Measurements from ENCODE around the gene C1orf21. TPM values are rescaled to one million over a fixed set of nuclear protein-coding genes. Genes with fewer than 3 reads are reported as not detected.
A peak's percentile ranks its signal among the peaks of the same experiment; 100 is the strongest.

C1orf21 gene
- total and polyA plus RNA-seq, 3 experiments from 2014 or later, result 6.8 to 23.4 (median 8.2) TPM

DNA sequence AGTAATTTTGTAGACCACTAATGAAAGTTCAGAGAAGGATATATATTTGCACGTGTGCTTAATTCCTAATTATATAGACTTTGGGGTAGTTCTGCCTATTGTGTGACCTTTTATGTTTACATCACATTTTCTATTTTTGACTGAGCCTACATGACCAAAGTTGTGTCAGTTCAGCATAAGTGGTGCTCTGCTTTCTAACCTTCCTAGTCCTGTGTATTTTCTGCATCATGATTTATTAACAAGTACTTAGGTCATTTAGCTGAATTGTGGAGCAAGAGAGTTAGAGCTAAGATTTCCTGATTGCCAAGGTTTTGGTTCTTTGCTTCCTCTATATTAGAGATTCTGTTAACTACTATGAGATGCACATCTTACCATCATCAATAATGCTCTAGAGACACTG, 176.0 kb downstream of the C1orf21 start:
- Mint-ChIP-seq H3K4me1 (peaks cover 0 to 9% (median 4%) of the 10 kb centered on the region in 3 donors), H3K9me3 (no peaks in the 10 kb centered on the region), H3K27me3 (peaks cover 0 to 6% of the 10 kb centered on the region in 2 donors), H3K4me3 (no peak overlapping the region), H3K36me3 (peaks cover 0 to 1% (median 0%) of the 10 kb centered on the region in 3 donors), H3K27ac (no peak overlapping the region)
- Histone ChIP-seq H3K27me3 (ENCODE audit: insufficient read depth, low read length, poor library complexity, severe bottlenecking) (no peaks in the 10 kb centered on the region), H3K36me3 (ENCODE audit: insufficient read depth, low read length) (no peaks in the 10 kb centered on the region), H3K4me1 (ENCODE audit: insufficient read depth, low read length) (no peaks in the 10 kb centered on the region), H3K27ac (ENCODE audit: low read depth, low read length) (no peak overlapping the region), H3K9me3 (ENCODE audit: low read length) (no peaks in the 10 kb centered on the region), H3K4me3 (ENCODE audit: low read length) (no peak overlapping the region)
- no peak for DNase-seq
- CTCF ChIA-PET, result interaction anchor here (1.5 kb wide), 1 partner anchor 15 kb away, joined by 3 read pairs; no protein-coding TSS in a partner anchor
- POLR2A ChIA-PET, result no interaction called here

DNA sequence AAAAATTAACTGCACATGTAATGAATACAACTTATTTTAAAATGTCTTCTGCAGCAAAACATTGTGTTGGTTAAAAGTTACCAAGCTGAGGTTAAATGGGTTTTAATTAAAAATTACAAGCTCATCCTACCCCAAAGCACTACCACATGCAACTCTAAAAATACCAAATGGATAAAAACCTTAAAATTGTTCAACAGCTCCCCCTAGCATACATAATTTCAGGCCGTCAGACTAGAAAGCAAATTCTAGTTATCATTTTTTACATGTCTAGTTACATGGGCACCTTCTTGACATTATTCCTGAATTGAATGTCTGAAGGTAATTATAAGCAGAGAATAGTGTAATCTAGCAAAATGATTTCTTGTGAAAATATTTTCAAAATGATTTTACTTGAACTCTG, 176.5 kb downstream of the C1orf21 start:
- Mint-ChIP-seq H3K36me3 (peaks cover 0 to 1% (median 0%) of the 10 kb centered on the region in 3 donors), H3K27ac (no peak overlapping the region), H3K4me3 (no peak overlapping the region), H3K4me1 (peaks cover 0 to 6% (median under 1%) of the 10 kb centered on the region in 3 donors), H3K27me3 (peaks cover 0 to 8% of the 10 kb centered on the region in 2 donors), H3K9me3 (no peaks in the 10 kb centered on the region)
- Histone ChIP-seq H3K9me3 (ENCODE audit: low read length) (no peaks in the 10 kb centered on the region), H3K36me3 (ENCODE audit: insufficient read depth, low read length) (no peaks in the 10 kb centered on the region), H3K27ac (ENCODE audit: low read depth, low read length) (no peak overlapping the region), H3K4me3 (ENCODE audit: low read length) (no peak overlapping the region), H3K4me1 (ENCODE audit: insufficient read depth, low read length) (no peaks in the 10 kb centered on the region), H3K27me3 (ENCODE audit: insufficient read depth, low read length, poor library complexity, severe bottlenecking) (no peaks in the 10 kb centered on the region)
- POLR2A ChIA-PET, result no interaction called here
- DNase-seq, result no peak
- CTCF ChIA-PET, result interaction anchor here (1.5 kb wide), 1 partner anchor 14 kb away, joined by 3 read pairs; no protein-coding TSS in a partner anchor

DNA sequence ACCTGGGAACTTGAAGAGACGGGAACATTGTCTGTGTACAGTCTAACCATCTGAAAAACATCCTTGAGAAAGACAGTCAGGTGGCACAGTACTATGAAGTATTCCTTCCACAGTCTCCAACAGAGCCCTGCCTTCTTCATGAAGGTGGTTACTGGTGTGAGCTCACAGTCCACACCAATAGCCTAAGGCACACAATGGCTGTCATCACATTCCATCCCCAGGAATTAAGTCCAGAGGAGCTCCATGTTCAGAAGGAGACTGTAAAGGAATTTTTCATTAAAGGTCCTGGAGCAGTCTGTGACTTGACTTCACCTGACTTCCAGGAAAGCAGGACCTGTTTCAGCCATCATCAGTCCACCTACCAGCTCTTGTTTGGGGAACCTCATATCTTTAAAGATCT, 180.2 kb downstream of the C1orf21 start:
- no peaks in the 10 kb centered on the region for H3K27me3 ChIP-seq (ENCODE audit: insufficient read depth, low read length, poor library complexity, severe bottlenecking)
- peaks cover 0 to 1% (median 0%) of the 10 kb centered on the region in 3 donors for H3K36me3 Mint-ChIP-seq
- H3K9me3 ChIP-seq (ENCODE audit: low read length), result no peaks in the 10 kb centered on the region
- H3K4me1 ChIP-seq (ENCODE audit: insufficient read depth, low read length), result no peaks in the 10 kb centered on the region
- peaks cover 0 to 8% of the 10 kb centered on the region in 2 donors for H3K27me3 Mint-ChIP-seq
- POLR2A ChIA-PET, result no interaction called here
- no peak overlapping the region for H3K27ac Mint-ChIP-seq
- no peak overlapping the region for H3K27ac ChIP-seq (ENCODE audit: low read depth, low read length)
- no peaks in the 10 kb centered on the region for H3K36me3 ChIP-seq (ENCODE audit: insufficient read depth, low read length)
- no peaks in the 10 kb centered on the region for H3K9me3 Mint-ChIP-seq
- no peak overlapping the region for H3K4me3 ChIP-seq (ENCODE audit: low read length)
- CTCF ChIA-PET, result no interaction called here
- no peak overlapping the region for H3K4me3 Mint-ChIP-seq
- DNase-seq, result no peak
- H3K4me1 Mint-ChIP-seq, result peaks cover 0 to 6% (median 0%) of the 10 kb centered on the region in 3 donors

DNA sequence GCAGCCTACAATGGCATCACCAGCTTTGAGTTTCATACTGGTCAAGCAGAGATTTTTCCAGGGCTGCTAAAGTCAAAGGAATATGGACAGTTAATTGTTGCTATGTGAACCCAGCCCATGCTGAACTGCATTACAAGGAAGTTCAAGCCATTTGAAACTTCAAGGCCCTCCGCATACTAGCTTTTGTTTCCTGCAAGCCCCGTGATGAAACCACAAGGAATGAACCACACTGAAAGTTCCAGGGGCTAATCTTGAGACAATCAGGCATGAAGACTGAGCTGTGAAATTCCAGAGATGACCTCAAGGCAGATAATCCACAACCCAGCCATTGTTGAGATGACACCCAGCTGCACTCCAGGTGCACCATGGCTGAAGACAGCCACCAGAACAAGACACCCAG, 180.8 kb downstream of the C1orf21 start:
- H3K4me3 Mint-ChIP-seq, result no peak overlapping the region
- peaks cover 0 to 6% (median 0%) of the 10 kb centered on the region in 3 donors for H3K4me1 Mint-ChIP-seq
- peaks cover 0 to 1% (median 0%) of the 10 kb centered on the region in 3 donors for H3K36me3 Mint-ChIP-seq
- H3K9me3 Mint-ChIP-seq, result no peaks in the 10 kb centered on the region
- DNase-seq, result no peak
- no peaks in the 10 kb centered on the region for H3K27me3 ChIP-seq (ENCODE audit: insufficient read depth, low read length, poor library complexity, severe bottlenecking)
- no peak overlapping the region for H3K4me3 ChIP-seq (ENCODE audit: low read length)
- no peak overlapping the region for H3K27ac Mint-ChIP-seq
- ChIA-PET CTCF (no interaction called here), POLR2A (no interaction called here)
- peaks cover 0 to 8% of the 10 kb centered on the region in 2 donors for H3K27me3 Mint-ChIP-seq
- no peak overlapping the region for H3K27ac ChIP-seq (ENCODE audit: low read depth, low read length)
- H3K36me3 ChIP-seq (ENCODE audit: insufficient read depth, low read length), result no peaks in the 10 kb centered on the region
- H3K4me1 ChIP-seq (ENCODE audit: insufficient read depth, low read length), result no peaks in the 10 kb centered on the region
- H3K9me3 ChIP-seq (ENCODE audit: low read length), result no peaks in the 10 kb centered on the region

DNA sequence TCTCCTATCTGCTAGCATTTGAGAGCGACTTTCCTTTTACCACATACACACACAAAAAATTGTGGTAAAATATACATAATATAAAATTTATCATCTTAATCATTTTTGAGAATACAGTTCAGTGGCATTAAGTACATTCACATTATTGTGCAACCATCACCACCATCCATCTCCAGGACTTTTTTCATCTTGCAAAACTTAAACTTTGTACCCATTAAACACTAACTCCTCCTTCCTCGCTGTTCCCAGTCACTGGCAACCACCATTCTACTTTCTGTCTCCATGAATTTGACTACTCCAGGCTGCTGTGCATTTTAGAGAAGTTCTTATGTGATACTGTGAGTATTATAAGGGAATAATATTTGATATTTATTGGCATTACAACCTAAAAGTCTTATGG, 181.3 kb downstream of the C1orf21 start:
- no peak for DNase-seq
- H3K4me3 Mint-ChIP-seq, result peak overlapping the region in 1 of 7 donors; percentile 17
- Histone ChIP-seq H3K4me1 (ENCODE audit: insufficient read depth, low read length) (no peaks in the 10 kb centered on the region), H3K36me3 (ENCODE audit: insufficient read depth, low read length) (no peaks in the 10 kb centered on the region), H3K9me3 (ENCODE audit: low read length) (no peaks in the 10 kb centered on the region), H3K27ac (ENCODE audit: low read depth, low read length) (no peak overlapping the region), H3K4me3 (ENCODE audit: low read length) (no peak overlapping the region), H3K27me3 (ENCODE audit: insufficient read depth, low read length, poor library complexity, severe bottlenecking) (no peaks in the 10 kb centered on the region)
- peaks cover 0 to 1% (median 0%) of the 10 kb centered on the region in 3 donors for H3K36me3 Mint-ChIP-seq
- H3K27ac Mint-ChIP-seq, result no peak overlapping the region
- H3K4me1 Mint-ChIP-seq, result peaks cover 0 to under 1% (median 0%) of the 10 kb centered on the region in 3 donors
- POLR2A ChIA-PET, result no interaction called here
- CTCF ChIA-PET, result no interaction called here
- H3K9me3 Mint-ChIP-seq, result no peaks in the 10 kb centered on the region
- H3K27me3 Mint-ChIP-seq, result peaks cover 0 to 5% of the 10 kb centered on the region in 2 donors

DNA sequence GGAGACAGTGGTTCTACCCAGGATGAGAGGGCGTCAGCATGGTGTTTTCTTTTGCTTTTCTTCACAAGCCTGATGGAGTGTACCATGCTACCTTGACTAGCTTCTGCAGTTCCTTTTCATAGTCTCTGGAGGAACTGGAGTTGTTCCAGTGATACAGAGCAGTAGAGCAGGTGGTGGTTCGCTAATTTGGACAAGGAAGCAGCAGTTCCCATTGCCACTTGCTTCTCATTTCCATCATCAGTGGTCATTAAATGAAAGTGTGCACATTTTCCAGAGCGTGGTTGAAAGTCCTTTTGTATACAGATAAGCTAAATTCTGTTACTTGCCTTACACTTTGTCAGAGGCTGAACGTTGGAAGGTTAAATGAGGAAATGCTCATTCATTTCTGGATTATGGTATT, 182.3 kb downstream of the C1orf21 start:
- Mint-ChIP-seq H3K27me3 (peaks cover 0 to 5% of the 10 kb centered on the region in 2 donors), H3K9me3 (no peaks in the 10 kb centered on the region), H3K27ac (no peak overlapping the region), H3K4me3 (no peak overlapping the region), H3K4me1 (no peaks in the 10 kb centered on the region), H3K36me3 (peaks cover 0 to 1% (median 0%) of the 10 kb centered on the region in 3 donors)
- H3K9me3 ChIP-seq (ENCODE audit: low read length), result no peaks in the 10 kb centered on the region
- no peak overlapping the region for H3K4me3 ChIP-seq (ENCODE audit: low read length)
- POLR2A ChIA-PET, result no interaction called here
- H3K4me1 ChIP-seq (ENCODE audit: insufficient read depth, low read length), result no peaks in the 10 kb centered on the region
- H3K27ac ChIP-seq (ENCODE audit: low read depth, low read length), result no peak overlapping the region
- no peak for DNase-seq
- CTCF ChIA-PET, result no interaction called here
- no peaks in the 10 kb centered on the region for H3K36me3 ChIP-seq (ENCODE audit: insufficient read depth, low read length)
- H3K27me3 ChIP-seq (ENCODE audit: insufficient read depth, low read length, poor library complexity, severe bottlenecking), result no peaks in the 10 kb centered on the region

DNA sequence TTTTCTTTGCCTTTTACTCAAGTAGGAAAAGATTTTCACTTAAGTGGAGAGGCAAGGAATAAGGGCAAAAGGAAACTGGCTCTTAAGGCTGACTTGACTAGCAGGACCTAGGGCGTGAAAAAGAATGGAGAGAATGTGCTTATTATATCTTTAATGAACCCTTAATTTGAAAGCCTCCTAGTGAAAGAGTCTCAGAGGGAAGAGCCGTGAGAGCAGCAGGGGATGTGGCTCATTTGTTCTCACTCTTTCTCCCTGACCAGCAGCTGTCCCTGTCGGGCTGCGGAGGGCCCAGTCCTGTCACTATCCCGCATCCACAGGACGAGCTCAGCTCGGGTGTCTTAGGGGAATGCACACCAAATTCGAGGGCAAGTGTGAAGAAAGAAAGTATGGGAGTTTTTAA, 187.8 kb downstream of the C1orf21 start:
- Histone ChIP-seq H3K27me3 (ENCODE audit: insufficient read depth, low read length, poor library complexity, severe bottlenecking) (no peaks in the 10 kb centered on the region), H3K27ac (ENCODE audit: low read depth, low read length) (no peak overlapping the region), H3K36me3 (ENCODE audit: insufficient read depth, low read length) (no peaks in the 10 kb centered on the region), H3K9me3 (ENCODE audit: low read length) (no peaks in the 10 kb centered on the region), H3K4me1 (ENCODE audit: insufficient read depth, low read length) (no peaks in the 10 kb centered on the region), H3K4me3 (ENCODE audit: low read length) (no peak overlapping the region)
- ChIA-PET POLR2A (no interaction called here), CTCF (no interaction called here)
- no peaks in the 10 kb centered on the region for H3K4me1 Mint-ChIP-seq
- no peaks in the 10 kb centered on the region for H3K9me3 Mint-ChIP-seq
- no peak overlapping the region for H3K27ac Mint-ChIP-seq
- DNase-seq, result no peak
- H3K36me3 Mint-ChIP-seq, result no peaks in the 10 kb centered on the region
- no peak overlapping the region for H3K4me3 Mint-ChIP-seq
- peaks cover 0 to 2% of the 10 kb centered on the region in 2 donors for H3K27me3 Mint-ChIP-seq

DNA sequence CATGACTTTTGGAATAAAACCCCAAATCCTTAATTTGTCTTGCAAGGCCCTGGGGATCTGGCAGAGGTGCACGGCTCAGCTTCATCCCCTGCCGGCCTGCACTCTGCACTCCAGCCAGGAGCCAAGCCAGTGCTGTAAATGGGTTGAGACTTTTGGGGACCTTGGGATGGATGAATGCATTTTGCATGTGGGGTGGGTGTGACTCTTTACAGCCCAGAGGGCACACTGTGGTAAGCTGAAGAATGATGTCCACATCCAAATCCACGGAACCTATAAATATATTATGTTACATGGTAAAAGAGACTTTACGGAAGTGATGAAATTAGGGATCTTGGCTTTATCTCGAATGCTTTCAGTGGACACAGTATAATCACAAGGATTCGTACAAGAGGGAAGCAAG, 190.0 kb downstream of the C1orf21 start:
- Histone ChIP-seq H3K27me3 (ENCODE audit: insufficient read depth, low read length, poor library complexity, severe bottlenecking) (no peaks in the 10 kb centered on the region), H3K36me3 (ENCODE audit: insufficient read depth, low read length) (no peaks in the 10 kb centered on the region), H3K27ac (ENCODE audit: low read depth, low read length) (no peak overlapping the region), H3K9me3 (ENCODE audit: low read length) (no peaks in the 10 kb centered on the region), H3K4me3 (ENCODE audit: low read length) (no peak overlapping the region), H3K4me1 (ENCODE audit: insufficient read depth, low read length) (no peaks in the 10 kb centered on the region)
- H3K9me3 Mint-ChIP-seq, result peaks cover 5 to 7% (median 6%) of the 10 kb centered on the region in 5 donors
- H3K4me3 Mint-ChIP-seq, result no peak overlapping the region
- ChIA-PET CTCF (interaction anchor here (0.9 kb wide), 1 partner anchor 14 kb away, joined by 3 read pairs; no protein-coding TSS in a partner anchor), POLR2A (no interaction called here)
- H3K36me3 Mint-ChIP-seq, result peaks cover 0 to 3% (median 0%) of the 10 kb centered on the region in 3 donors
- H3K27me3 Mint-ChIP-seq, result no peaks in the 10 kb centered on the region
- no peaks in the 10 kb centered on the region for H3K4me1 Mint-ChIP-seq
- H3K27ac Mint-ChIP-seq, result peak overlapping the region in 1 of 8 donors; percentile 1
- no peak for DNase-seq
